A673 (cell line): Measurements from ENCODE around the gene COL20A1. TPM values are rescaled to one million over a fixed set of nuclear protein-coding genes. Genes with fewer than 3 reads are reported as not detected.

ENCODE experiments used
- BruUV-seq: library from RNA; stranded (reverse); fragments of 400-500 nt; replicated peaks from 2 replicates; lab custom pipeline; 2021; lab: Mats Ljungman, UMichigan
- CTCF ChIA-PET: fragments of 300-600 bp; sonication (Branson Sonifier 250); formaldehyde crosslinking; loops from one replicate; lab custom pipeline; 2022; ENCODE audit warnings: antibody characterized with exemption; lab: Charles Lee
- POLR2A ChIA-PET: fragments of 300-600 bp; sonication (Branson Sonifier 250); formaldehyde crosslinking; loops from one replicate; lab custom pipeline; 2022; ENCODE audit warnings: antibody characterized with exemption; ENCODE audit not compliant: low non-redundant PET; lab: Charles Lee
- DNase-seq: peaks from one replicate; pipeline ENCODE4 v3.0.0-alpha.2; 2015; ENCODE audit warnings: low spot score
- H3K27ac ChIP-seq: fragments of 200-600 bp; sonication (generic); 2 replicates; pipeline ENCODE4 v1.5.1; 2016; ENCODE audit warnings: mixed run types, low read depth, mild to moderate bottlenecking, mixed read lengths, antibody characterized with exemption, low read length; ENCODE audit not compliant: poor library complexity, severe bottlenecking
- H3K27me3 ChIP-seq: fragments of 200-600 bp; sonication (generic); replicated peaks from 2 replicates; pipeline ENCODE4 v1.6.1; 2017; ENCODE audit warnings: mixed run types, low read depth, mild to moderate bottlenecking, mixed read lengths, antibody characterized with exemption, low read length; ENCODE audit not compliant: insufficient read depth, poor library complexity
- H3K36me3 ChIP-seq: fragments of 200-600 bp; sonication (generic); 2 replicates; pipeline ENCODE4 v1.6.1; 2016; ENCODE audit warnings: mixed run types, mild to moderate bottlenecking, mixed read lengths, antibody characterized with exemption, low read length; ENCODE audit not compliant: insufficient read depth, poor library complexity, severe bottlenecking
- H3K4me1 ChIP-seq: fragments of 200-600 bp; sonication (generic); 2 replicates; pipeline ENCODE4 v1.6.1; 2017; ENCODE audit warnings: mixed run types, mild to moderate bottlenecking, mixed read lengths, antibody characterized with exemption, low read length; ENCODE audit not compliant: insufficient read depth, poor library complexity, severe bottlenecking
- H3K4me3 ChIP-seq: fragments of 200-600 bp; sonication (generic); 2 replicates; pipeline ENCODE4 v1.5.1; 2016; ENCODE audit warnings: low read depth, mixed run types, mild to moderate bottlenecking, mixed read lengths, low read length; ENCODE audit not compliant: poor library complexity, severe bottlenecking
- H3K9me3 ChIP-seq: fragments of 200-600 bp; sonication (generic); 2 replicates; pipeline ENCODE4 v1.6.1; 2016; ENCODE audit warnings: mixed run types, low read depth, mild to moderate bottlenecking, mixed read lengths, antibody characterized with exemption, low read length; ENCODE audit not compliant: poor library complexity, severe bottlenecking
- EZH2 ChIP-seq: fragments of 200-600 bp; sonication (generic); IDR thresholded peaks from 2 replicates; pipeline ENCODE4 v1.6.1; 2017; ENCODE audit warnings: borderline replicate concordance, low read depth, mild to moderate bottlenecking, mixed read lengths, antibody characterized with exemption, low read length; ENCODE audit not compliant: poor library complexity, severe bottlenecking
- intact Hi-C: fragments of 100-400 bp; cut with micrococcal nuclease; formaldehyde crosslinking; loops from one replicate; pipeline ENCODE4 v1.10.0; 2022; ENCODE audit not compliant: unreplicated experiment
- total RNA-seq: library from RNA; stranded (reverse); gene quantifications from 2 replicates; pipeline ENCODE4 v1.2.3, GENCODE V29; 2021
- TF ChIP-seq, protein P1 (sequence below): fragments of 300-800, 200-600 bp; sonication (generic); conservative IDR thresholded peaks from 2 replicates; pipeline ENCODE4 v1.5.1; 2017; ENCODE audit warnings: low read depth, mild to moderate bottlenecking, antibody characterized with exemption, low read length, moderate library complexity, mixed read lengths

Gene COL20A1
- total RNA-seq, 1 experiment from 2014 or later, result not detected

DNA sequence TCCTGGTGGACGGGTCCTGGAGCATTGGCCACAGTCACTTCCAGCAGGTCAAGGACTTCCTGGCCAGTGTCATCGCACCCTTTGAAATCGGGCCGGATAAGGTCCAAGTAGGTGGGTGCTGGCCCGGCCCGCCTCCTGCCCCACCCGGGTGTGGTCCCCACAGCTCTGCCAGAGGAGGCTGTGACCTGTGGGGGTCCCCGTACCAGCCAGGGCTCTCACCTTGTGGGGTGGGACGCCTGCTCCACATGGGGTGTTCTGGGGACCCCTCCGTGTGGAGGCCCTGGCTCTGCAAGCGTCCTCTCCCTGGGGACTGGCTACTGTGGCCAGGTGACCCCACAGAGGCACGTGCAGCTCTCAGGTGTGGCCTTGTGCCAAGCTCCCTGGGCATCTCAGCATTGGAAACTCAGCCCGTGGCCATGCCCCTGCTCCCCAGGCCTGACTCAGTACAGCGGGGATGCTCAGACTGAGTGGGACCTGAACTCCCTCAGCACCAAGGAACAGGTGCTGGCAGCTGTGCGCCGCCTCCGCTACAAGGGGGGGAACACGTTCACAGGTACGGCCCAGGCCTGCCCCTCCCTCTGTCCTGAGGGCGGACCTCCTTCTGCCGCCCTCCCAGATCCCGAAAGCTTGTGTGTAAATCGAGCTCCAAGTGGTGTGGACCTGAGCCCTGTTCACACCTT, 14.7 kb downstream of the COL20A1 start:
- DNase-seq, result no peak
- TF ChIP-seq EZH2, result no peak
- TF ChIP-seq, protein P1, sequence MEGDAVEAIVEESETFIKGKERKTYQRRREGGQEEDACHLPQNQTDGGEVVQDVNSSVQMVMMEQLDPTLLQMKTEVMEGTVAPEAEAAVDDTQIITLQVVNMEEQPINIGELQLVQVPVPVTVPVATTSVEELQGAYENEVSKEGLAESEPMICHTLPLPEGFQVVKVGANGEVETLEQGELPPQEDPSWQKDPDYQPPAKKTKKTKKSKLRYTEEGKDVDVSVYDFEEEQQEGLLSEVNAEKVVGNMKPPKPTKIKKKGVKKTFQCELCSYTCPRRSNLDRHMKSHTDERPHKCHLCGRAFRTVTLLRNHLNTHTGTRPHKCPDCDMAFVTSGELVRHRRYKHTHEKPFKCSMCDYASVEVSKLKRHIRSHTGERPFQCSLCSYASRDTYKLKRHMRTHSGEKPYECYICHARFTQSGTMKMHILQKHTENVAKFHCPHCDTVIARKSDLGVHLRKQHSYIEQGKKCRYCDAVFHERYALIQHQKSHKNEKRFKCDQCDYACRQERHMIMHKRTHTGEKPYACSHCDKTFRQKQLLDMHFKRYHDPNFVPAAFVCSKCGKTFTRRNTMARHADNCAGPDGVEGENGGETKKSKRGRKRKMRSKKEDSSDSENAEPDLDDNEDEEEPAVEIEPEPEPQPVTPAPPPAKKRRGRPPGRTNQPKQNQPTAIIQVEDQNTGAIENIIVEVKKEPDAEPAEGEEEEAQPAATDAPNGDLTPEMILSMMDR, result no peak
- no peaks in the 10 kb centered on the region for H3K9me3 ChIP-seq
- no peak overlapping the region for H3K27ac ChIP-seq
- no peaks in the 10 kb centered on the region for H3K4me1 ChIP-seq
- no peaks in the 10 kb centered on the region for H3K27me3 ChIP-seq
- H3K36me3 ChIP-seq, result no peaks in the 10 kb centered on the region
- no TSS peak for BruUV-seq
- H3K4me3 ChIP-seq, result no peak overlapping the region
- POLR2A ChIA-PET, result no interaction called here
- CTCF ChIA-PET, result interaction anchor here (3.2 kb wide), 1 partner anchor 74 kb away, joined by 45 read pairs; no protein-coding TSS in a partner anchor
- intact Hi-C loops, result no loop called here

DNA sequence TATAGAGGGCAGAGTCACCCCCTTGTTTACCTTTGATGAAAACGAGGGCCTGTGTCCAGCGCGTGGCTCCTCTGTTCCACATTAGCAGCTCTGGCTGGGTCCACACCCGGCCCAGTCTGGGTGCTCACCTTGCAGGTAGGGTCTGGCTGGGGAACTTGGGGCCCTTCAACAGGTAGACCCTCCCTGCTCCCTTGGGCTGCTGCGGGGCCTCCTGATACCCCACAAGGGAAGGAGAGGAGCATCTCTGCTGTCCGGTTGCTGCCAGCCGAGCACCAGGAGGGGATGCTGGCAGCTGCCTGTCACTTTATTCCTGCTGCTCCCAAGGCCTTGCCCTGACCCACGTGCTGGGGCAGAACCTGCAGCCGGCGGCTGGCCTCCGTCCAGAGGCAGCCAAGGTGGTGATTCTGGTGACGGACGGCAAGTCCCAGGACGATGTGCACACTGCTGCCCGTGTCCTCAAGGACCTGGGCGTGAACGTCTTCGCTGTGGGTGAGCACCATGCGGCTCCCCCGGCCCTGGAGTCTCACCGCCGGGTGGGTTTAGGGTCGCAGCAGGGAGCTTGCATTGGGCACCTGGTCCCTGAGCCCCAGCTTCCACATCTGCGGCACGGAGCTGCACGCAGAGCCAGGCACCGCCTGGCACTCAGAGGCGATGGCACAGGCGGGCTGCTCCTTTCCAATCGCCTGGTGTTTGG, 15.4 kb downstream of the COL20A1 start:
- POLR2A ChIA-PET, result no interaction called here
- TF ChIP-seq, protein P1, result no peak
- no peak for TF ChIP-seq EZH2
- H3K4me3 ChIP-seq, result no peak overlapping the region
- CTCF ChIA-PET, result interaction anchor here (0.9 to 3.2 kb wide), 2 partner anchors 73 to 888 kb away, joined by 3 to 45 read pairs; no protein-coding TSS in a partner anchor
- BruUV-seq, result no TSS peak
- H3K4me1 ChIP-seq, result no peaks in the 10 kb centered on the region
- no peaks in the 10 kb centered on the region for H3K27me3 ChIP-seq
- H3K36me3 ChIP-seq, result no peaks in the 10 kb centered on the region
- no peak overlapping the region for H3K27ac ChIP-seq
- no peaks in the 10 kb centered on the region for H3K9me3 ChIP-seq
- intact Hi-C loops, result no loop called here
- DNase-seq, result no peak

DNA sequence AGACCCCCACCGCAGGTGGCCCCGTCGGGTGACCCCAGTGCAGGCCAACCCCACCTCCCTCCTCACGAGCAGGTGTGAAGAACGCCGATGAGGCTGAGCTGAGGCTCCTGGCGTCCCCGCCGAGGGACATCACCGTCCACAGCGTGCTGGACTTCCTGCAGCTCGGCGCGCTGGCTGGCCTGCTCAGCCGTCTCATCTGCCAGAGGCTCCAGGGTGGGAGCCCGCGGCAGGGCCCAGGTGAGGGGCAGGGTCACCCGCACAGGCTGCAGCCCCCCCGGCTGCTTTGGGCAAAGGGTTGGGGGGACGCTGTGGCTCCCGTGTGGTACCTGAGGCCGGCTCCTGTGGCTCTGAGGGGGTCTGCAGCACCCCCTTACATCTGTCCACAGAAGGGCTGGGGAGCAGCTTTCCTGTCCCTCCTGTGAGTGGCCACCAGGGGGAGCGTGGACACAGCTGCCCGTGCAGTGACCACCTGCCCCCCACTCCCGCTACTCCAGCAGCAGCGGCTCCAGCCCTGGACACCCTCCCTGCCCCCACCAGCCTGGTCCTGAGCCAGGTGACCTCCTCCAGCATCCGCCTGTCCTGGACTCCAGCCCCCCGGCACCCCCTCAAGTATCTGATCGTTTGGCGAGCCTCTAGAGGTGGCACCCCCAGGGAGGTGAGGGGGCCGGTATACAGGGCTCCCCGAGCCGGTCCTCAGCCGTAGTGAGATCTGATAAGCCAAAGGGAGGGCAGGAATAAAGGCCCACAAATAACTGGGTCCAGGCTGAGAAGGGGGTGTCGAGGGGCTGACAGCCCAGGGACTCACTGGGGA, 16.5 kb downstream of the COL20A1 start:
- Histone ChIP-seq H3K4me1 (no peaks in the 10 kb centered on the region), H3K9me3 (no peaks in the 10 kb centered on the region), H3K4me3 (no peak overlapping the region), H3K27me3 (no peaks in the 10 kb centered on the region), H3K27ac (no peak overlapping the region), H3K36me3 (no peaks in the 10 kb centered on the region)
- DNase-seq, result peak; percentile 36
- BruUV-seq, result no TSS peak
- POLR2A ChIA-PET, result no interaction called here
- intact Hi-C loops, result loop anchor here (1.0 kb wide), 1 partner anchor 72 kb away; no protein-coding TSS in a partner anchor
- TF ChIP-seq, protein P1, result peak; percentile 88
- TF ChIP-seq EZH2, result no peak
- CTCF ChIA-PET, result interaction anchor here (0.6 to 3.2 kb wide), 3 partner anchors 72 to 887 kb away, joined by 3 to 45 read pairs (median 3); no protein-coding TSS in a partner anchor
